Keratinocyte (primary cell): Measurements from ENCODE around the gene TNIK. TPM values are rescaled to one million over a fixed set of nuclear protein-coding genes. Genes with fewer than 3 reads are reported as not detected.
A peak's percentile ranks its signal among the peaks of the same experiment; 100 is the strongest.

Source experiments
- DNase-seq: peaks from one replicate; pipeline ENCODE4 v3.0.0-alpha.2; 2011; ENCODE audit warnings: low read depth, missing footprints, low spot score
- FAIRE-seq: peaks from 2 replicates; lab custom pipeline; 2011; peaks lifted over from hg19 to GRCh38; lab: Jason Lieb, UNC
- H2AFZ ChIP-seq: 2 replicates; pipeline ENCODE4 v1.6.0; 2012; ENCODE audit warnings: low read length, control low read depth, inconsistent platforms; ENCODE audit not compliant: control insufficient read depth
- H3K27ac ChIP-seq: 2 replicates; pipeline ENCODE4 v1.5.1; 2011; ENCODE audit warnings: low read length; ENCODE audit not compliant: control insufficient read depth, insufficient read depth
- H3K27me3 ChIP-seq: 3 replicates; pipeline ENCODE4 v1.6.0; 2011; ENCODE audit warnings: low read length; ENCODE audit not compliant: control insufficient read depth, insufficient read depth; ENCODE audit errors: extremely low read depth
- H3K36me3 ChIP-seq, 2 experiments: 2 replicates in 1 of 2; 3 replicates in 1 of 2; pipeline ENCODE4 v1.5.1; 2011; ENCODE audit warnings: low read length in 2 of 2, mild to moderate bottlenecking in 1 of 2; ENCODE audit not compliant: control insufficient read depth in 2 of 2, insufficient read depth in 2 of 2; ENCODE audit errors: extremely low read depth in 1 of 2
- H3K4me1 ChIP-seq: 3 replicates; pipeline ENCODE4 v1.5.1; 2011; ENCODE audit warnings: low read length; ENCODE audit not compliant: control insufficient read depth, insufficient read depth; ENCODE audit errors: extremely low read depth
- H3K4me2 ChIP-seq: 3 replicates; pipeline ENCODE4 v1.6.0; 2011; ENCODE audit warnings: low read depth, low read length; ENCODE audit not compliant: control insufficient read depth, insufficient read depth; ENCODE audit errors: extremely low read depth
- H3K4me3 ChIP-seq, 3 experiments: fragments of 200-600 bp in 1 of 3; sonication (generic) in 1 of 3; 2 replicates in 2 of 3; 3 replicates in 1 of 3; pipeline ENCODE4 v1.5.1; 2011 to 2016; ENCODE audit warnings: low read length in 3 of 3, mild to moderate bottlenecking in 3 of 3, control low read depth in 2 of 3, inconsistent platforms in 1 of 3, low read depth in 1 of 3, mixed read lengths in 1 of 3, mixed run types in 1 of 3, moderate library complexity in 1 of 3; ENCODE audit not compliant: control insufficient read depth in 2 of 3, insufficient read depth in 2 of 3; ENCODE audit errors: extremely low read depth in 1 of 3
- H3K79me2 ChIP-seq: 2 replicates; pipeline ENCODE4 v1.6.0; 2012; ENCODE audit warnings: low read length; ENCODE audit not compliant: control insufficient read depth, insufficient read depth
- H3K9ac ChIP-seq: 3 replicates; pipeline ENCODE4 v1.6.0; 2011; ENCODE audit warnings: low read length; ENCODE audit not compliant: control insufficient read depth, insufficient read depth; ENCODE audit errors: extremely low read depth
- H3K9me1 ChIP-seq: 3 replicates; pipeline ENCODE4 v1.6.0; 2011; ENCODE audit warnings: low read length; ENCODE audit not compliant: control insufficient read depth, insufficient read depth; ENCODE audit errors: extremely low read depth
- H3K9me3 ChIP-seq: 2 replicates; pipeline ENCODE4 v1.5.1; 2012; ENCODE audit warnings: low read depth, low read length; ENCODE audit not compliant: control insufficient read depth
- H4K20me1 ChIP-seq: 3 replicates; pipeline ENCODE4 v1.6.0; 2011; ENCODE audit warnings: low read length; ENCODE audit not compliant: control insufficient read depth, insufficient read depth; ENCODE audit errors: extremely low read depth
- EZH2 ChIP-seq: IDR thresholded peaks from one replicate; pipeline ENCODE4 v1.6.1; 2012; ENCODE audit warnings: inconsistent platforms, mild to moderate bottlenecking, low read length, moderate library complexity
- dilution Hi-C: fragments of 300-500 bp; cut with MboI; formaldehyde crosslinking; loops from one replicate; pipeline ENCODE4 v1.7.0; 2020; ENCODE audit warnings: low sequenced_read_pairs; ENCODE audit not compliant: extremely low pct_ligation_motif_present
- polyA plus RNA-seq, 5 experiments: library from polyadenylated mRNA; depleted of rRNA in 3 of 5; stranded (reverse) in 3 of 5; stranded (forward) in 1 of 5; unstranded in 1 of 5; fragments of >200 nt; gene quantifications; 1 replicate in 1 of 5; 2 replicates in 3 of 5; 3 replicates in 1 of 5; pipeline versions ENCODE4 v1.2.1 to v1.2.3, GENCODE V29; 2011 to 2012; ENCODE audit warnings: missing spikeins in 2 of 5, low read depth in 1 of 5, low replicate concordance in 1 of 5
- TF ChIP-seq, protein P1 (sequence below), 3 experiments: IDR thresholded peaks in 1 of 3; conservative IDR thresholded peaks in 1 of 3; optimal IDR thresholded peaks in 1 of 3; 2 replicates in 2 of 3; 3 replicates in 1 of 3; pipeline versions ENCODE3 to v1.5.1; 2011; ENCODE audit warnings: low read length in 3 of 3, mild to moderate bottlenecking in 3 of 3, moderate library complexity in 2 of 3, control low read depth in 1 of 3, inconsistent platforms in 1 of 3; ENCODE audit not compliant: insufficient read depth in 2 of 3; ENCODE audit errors: extremely low read depth in 1 of 3

Gene TNIK
- polyA plus RNA-seq, 1 donor (not counting 4 experiments of a cell fraction or from before 2014, with no cell fraction given), result 4.4 TPM

DNA sequence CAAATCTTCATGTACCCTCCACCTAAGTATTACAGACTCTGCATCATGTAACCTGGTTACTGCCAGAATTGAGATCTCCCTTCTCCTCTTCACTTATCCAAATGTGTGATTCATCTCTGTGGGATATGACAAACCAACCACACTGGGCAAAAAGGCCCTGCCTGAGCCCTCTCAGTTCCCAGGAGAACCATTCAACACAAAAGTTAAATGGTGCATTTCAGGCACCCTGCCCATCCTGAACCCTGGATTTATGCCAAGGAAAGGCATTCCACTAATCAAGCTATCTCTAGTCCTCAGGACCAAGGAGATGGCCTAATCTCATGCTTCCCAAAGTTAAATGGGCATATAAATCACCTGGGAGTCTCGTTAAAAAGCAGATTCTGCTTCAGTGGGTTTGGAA is 108.5 kb downstream of the TNIK start:
- DNase-seq (peak; percentile 64), FAIRE-seq (peak; percentile 94)
- dilution Hi-C loops, result no loop called here
- Histone ChIP-seq H3K4me3 (no peak overlapping the region), H3K79me2 (no peaks in the 10 kb centered on the region), H3K9ac (no peak overlapping the region), H3K27ac (peak overlapping the region; percentile 59), H3K27me3 (no peaks in the 10 kb centered on the region), H3K9me1 (no peaks in the 10 kb centered on the region), H2AFZ (no peak overlapping the region), H3K9me3 (no peaks in the 10 kb centered on the region), H3K4me1 (peaks cover 83% of the 10 kb centered on the region), H4K20me1 (no peaks in the 10 kb centered on the region), H3K4me2 (peak overlapping the region; percentile 47), H3K36me3 (no peaks in the 10 kb centered on the region)
- TF ChIP-seq EZH2, result no peak

DNA sequence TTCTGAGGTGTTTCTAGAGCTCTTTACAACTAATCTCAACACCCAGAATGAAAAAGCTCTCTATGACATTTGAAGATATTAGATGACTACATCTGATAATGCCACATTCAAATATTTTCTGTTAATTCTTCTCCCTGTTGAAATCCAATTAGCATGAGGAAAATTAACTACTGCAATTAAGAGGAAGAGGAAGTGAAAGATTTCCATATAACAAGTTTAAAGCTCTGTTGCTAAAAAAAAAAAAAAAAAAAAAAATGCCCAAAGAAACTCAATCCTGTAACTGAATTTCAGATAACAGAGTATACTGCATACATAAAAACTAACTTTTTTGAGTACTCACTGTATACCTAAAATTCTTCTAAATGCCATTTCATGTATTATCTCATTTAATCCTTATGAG is 109.8 kb downstream of the TNIK start:
- no peaks in the 10 kb centered on the region for H3K79me2 ChIP-seq
- no peak overlapping the region for H3K4me2 ChIP-seq
- no peaks in the 10 kb centered on the region for H3K36me3 ChIP-seq
- FAIRE-seq (no peak), DNase-seq (no peak)
- no peaks in the 10 kb centered on the region for H3K9me1 ChIP-seq
- H3K4me1 ChIP-seq, result peaks cover 70% of the 10 kb centered on the region
- H2AFZ ChIP-seq, result no peak overlapping the region
- H3K9me3 ChIP-seq, result no peaks in the 10 kb centered on the region
- no peaks in the 10 kb centered on the region for H3K27me3 ChIP-seq
- TF ChIP-seq EZH2, result no peak
- TF ChIP-seq, protein P1, sequence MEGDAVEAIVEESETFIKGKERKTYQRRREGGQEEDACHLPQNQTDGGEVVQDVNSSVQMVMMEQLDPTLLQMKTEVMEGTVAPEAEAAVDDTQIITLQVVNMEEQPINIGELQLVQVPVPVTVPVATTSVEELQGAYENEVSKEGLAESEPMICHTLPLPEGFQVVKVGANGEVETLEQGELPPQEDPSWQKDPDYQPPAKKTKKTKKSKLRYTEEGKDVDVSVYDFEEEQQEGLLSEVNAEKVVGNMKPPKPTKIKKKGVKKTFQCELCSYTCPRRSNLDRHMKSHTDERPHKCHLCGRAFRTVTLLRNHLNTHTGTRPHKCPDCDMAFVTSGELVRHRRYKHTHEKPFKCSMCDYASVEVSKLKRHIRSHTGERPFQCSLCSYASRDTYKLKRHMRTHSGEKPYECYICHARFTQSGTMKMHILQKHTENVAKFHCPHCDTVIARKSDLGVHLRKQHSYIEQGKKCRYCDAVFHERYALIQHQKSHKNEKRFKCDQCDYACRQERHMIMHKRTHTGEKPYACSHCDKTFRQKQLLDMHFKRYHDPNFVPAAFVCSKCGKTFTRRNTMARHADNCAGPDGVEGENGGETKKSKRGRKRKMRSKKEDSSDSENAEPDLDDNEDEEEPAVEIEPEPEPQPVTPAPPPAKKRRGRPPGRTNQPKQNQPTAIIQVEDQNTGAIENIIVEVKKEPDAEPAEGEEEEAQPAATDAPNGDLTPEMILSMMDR (optimal IDR thresholded peaks at IDR 0.05 in 1 of 3, IDR thresholded peaks at IDR 0.05 in 1 of 3, conservative IDR thresholded peaks at IDR 0.05 in 1 of 3; ENCODE audit: extremely low read depth in 1 of 3, insufficient read depth in 2 of 3, low read length in 3 of 3), result no peak
- no peaks in the 10 kb centered on the region for H4K20me1 ChIP-seq
- no peak overlapping the region for H3K9ac ChIP-seq
- no peak overlapping the region for H3K4me3 ChIP-seq
- dilution Hi-C loops, result no loop called here
- H3K27ac ChIP-seq, result no peak overlapping the region

DNA sequence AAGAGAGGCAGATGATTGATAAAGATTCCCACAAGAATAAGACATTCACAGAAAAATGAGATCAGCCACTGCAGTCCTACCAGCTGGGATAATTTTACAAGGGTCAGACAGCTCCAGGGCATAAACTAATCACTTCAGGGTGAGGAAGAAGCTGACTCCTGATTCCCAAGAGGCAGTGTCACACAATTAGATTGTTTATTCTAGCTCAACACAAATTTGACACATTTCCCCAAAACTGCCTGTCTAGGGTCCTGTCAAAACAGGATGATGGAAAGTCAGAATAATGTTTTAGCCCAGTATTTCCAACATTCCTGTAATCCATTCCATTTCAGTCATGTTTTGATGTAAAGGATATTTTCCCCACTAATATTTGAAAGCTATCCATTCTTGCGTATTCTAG is 110.8 kb downstream of the TNIK start:
- no peak overlapping the region for H3K4me2 ChIP-seq
- dilution Hi-C loops, result no loop called here
- H3K79me2 ChIP-seq, result no peaks in the 10 kb centered on the region
- H3K9ac ChIP-seq, result no peak overlapping the region
- no peak overlapping the region for H3K4me3 ChIP-seq
- H3K9me3 ChIP-seq, result no peaks in the 10 kb centered on the region
- no peaks in the 10 kb centered on the region for H3K36me3 ChIP-seq
- H3K27ac ChIP-seq, result no peak overlapping the region
- H3K27me3 ChIP-seq, result no peaks in the 10 kb centered on the region
- FAIRE-seq, result peak; percentile 39
- peaks cover 60% of the 10 kb centered on the region for H3K4me1 ChIP-seq
- H2AFZ ChIP-seq, result no peak overlapping the region
- no peak for DNase-seq
- TF ChIP-seq, protein P1 (optimal IDR thresholded peaks at IDR 0.05 in 1 of 3, IDR thresholded peaks at IDR 0.05 in 1 of 3, conservative IDR thresholded peaks at IDR 0.05 in 1 of 3; ENCODE audit: extremely low read depth in 1 of 3, insufficient read depth in 2 of 3, low read length in 3 of 3), result no peak
- TF ChIP-seq EZH2, result no peak
- H3K9me1 ChIP-seq, result no peaks in the 10 kb centered on the region
- H4K20me1 ChIP-seq, result no peaks in the 10 kb centered on the region
